CD4-positive, alpha-beta T cell (primary cell): ENCODE measurements around the gene MTMR12. TPM values are rescaled to one million over a fixed set of nuclear protein-coding genes. Genes with fewer than 3 reads are reported as not detected.
A peak's percentile ranks its signal among the peaks of the same experiment; 100 is the strongest.
"Not testable (repeated sequence)": the region's sequence is repeated elsewhere in the genome, so short reads cannot be mapped to it uniquely, and the experiment has no call there.

Experiments
- ATAC-seq: fragments of 200-7000 bp; cut with Tn5 transposase; one replicate; pipeline ENCODE4 v1.10.0; 2022; ENCODE audit warnings: mild to moderate bottlenecking; ENCODE audit not compliant: poor library complexity
- CTCF ChIA-PET: fragments of 350-600 bp; sonication (Branson Sonifier 250); formaldehyde crosslinking; loops from one replicate; lab custom pipeline; 2021; ENCODE audit warnings: antibody characterized with exemption, inconsistent platforms; lab: Charles Lee
- POLR2A ChIA-PET: fragments of 350-600 bp; sonication (Branson Sonifier 250); formaldehyde crosslinking; loops from one replicate; lab custom pipeline; 2021; ENCODE audit warnings: antibody characterized with exemption, inconsistent platforms; lab: Charles Lee
- DNase-seq, 14 experiments: peaks; one replicate each; pipeline ENCODE4 v3.0.0-alpha.2; 2013 to 2020; ENCODE audit warnings: mixed read lengths in 2 of 14
- H3K27ac ChIP-seq, 2 donors: one replicate each; pipeline versions ENCODE4 v1.5.1 to v1.7.0; 2013; ENCODE audit warnings: low read length in 2 of 2, low read depth in 1 of 2, mild to moderate bottlenecking in 1 of 2
- H3K27me3 ChIP-seq, 2 experiments: 1 replicate in 1 of 2; 2 replicates in 1 of 2; pipeline versions ENCODE4 v1.6.1 to v1.7.0; 2013; ENCODE audit warnings: low read length in 2 of 2, control low read depth in 1 of 2, mild to moderate bottlenecking in 1 of 2, moderate library complexity in 1 of 2; ENCODE audit not compliant: insufficient read depth in 2 of 2, control insufficient read depth in 1 of 2
- H3K36me3 ChIP-seq: one replicate; pipeline ENCODE4 v1.6.1; 2013; ENCODE audit warnings: low read length, control low read depth; ENCODE audit not compliant: insufficient read depth
- H3K4me1 ChIP-seq: one replicate; pipeline ENCODE4 v1.6.1; 2013; ENCODE audit warnings: low read length, control low read depth; ENCODE audit not compliant: insufficient read depth
- H3K4me3 ChIP-seq: one replicate; pipeline ENCODE4 v1.5.1; 2013; ENCODE audit warnings: mild to moderate bottlenecking, low read length, moderate library complexity
- H3K9me3 ChIP-seq, 2 experiments: 1 replicate in 1 of 2; 2 replicates in 1 of 2; pipeline versions ENCODE4 v1.6.1 to v1.7.0; 2013; ENCODE audit warnings: low read length in 2 of 2, mild to moderate bottlenecking in 2 of 2, control low read depth in 1 of 2, moderate library complexity in 1 of 2; ENCODE audit not compliant: control insufficient read depth in 1 of 2, insufficient read depth in 1 of 2
- H3K27ac Mint-ChIP-seq: one replicate; pipeline ENCODE4 v1.8.0; 2020; ENCODE audit warnings: mixed read lengths
- H3K27me3 Mint-ChIP-seq: one replicate; pipeline ENCODE4 v1.8.0; 2021; ENCODE audit warnings: mixed read lengths
- H3K36me3 Mint-ChIP-seq: one replicate; pipeline ENCODE4 v1.8.0; 2021; ENCODE audit warnings: low read depth, mixed read lengths
- H3K4me1 Mint-ChIP-seq: one replicate; pipeline ENCODE4 v1.8.0; 2021; ENCODE audit warnings: low read depth, mixed read lengths
- H3K4me3 Mint-ChIP-seq: one replicate; pipeline ENCODE4 v1.8.0; 2020; ENCODE audit warnings: mild to moderate bottlenecking, mixed read lengths
- H3K9me3 Mint-ChIP-seq: one replicate; pipeline ENCODE4 v1.8.0; 2020; ENCODE audit warnings: mixed read lengths
- intact Hi-C, 2 experiments: fragments of 100-400 bp; cut with DNase I in 1 of 2; cut with micrococcal nuclease in 1 of 2; formaldehyde crosslinking; loops; one replicate each; pipeline versions ENCODE4 v1.15.1 to v1.9.0; 2023 to 2025; cut with DNase I, micrococcal nuclease
- total RNA-seq, 174 experiments: library from RNA in 2 of 174; stranded (reverse) in 2 of 174; gene quantifications; one replicate each; pipeline ENCODE4 v1.2.3 and lab custom pipeline; 2021 to 2026
- TF ChIP-seq, protein P1 (sequence below): fragments of 200-600 bp; IDR thresholded peaks from one replicate; pipeline ENCODE4 v1.8.0; 2022; ENCODE audit warnings: antibody characterized with exemption, mild to moderate bottlenecking

MTMR12 gene
- total RNA-seq, 2 experiments from 2014 or later = 15.9 to 18.3 TPM

DNA sequence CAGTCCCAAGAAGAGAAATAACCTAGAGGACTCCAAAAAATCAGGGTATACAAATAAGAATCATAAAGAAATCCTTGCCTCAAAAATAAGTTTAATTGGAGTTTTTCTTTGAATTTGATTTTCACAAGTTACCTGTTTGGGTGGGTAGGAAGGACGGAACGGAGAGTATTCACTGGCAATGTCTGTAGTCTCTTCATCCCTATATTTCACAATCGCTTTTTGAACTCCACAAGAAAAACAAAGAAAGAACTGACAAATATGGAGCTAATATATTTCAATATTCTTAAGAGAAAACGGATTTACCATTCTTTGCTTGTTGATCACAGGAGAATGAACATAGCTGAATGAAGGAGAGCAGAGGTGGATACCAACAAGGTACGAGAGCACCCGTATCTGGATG, 30.1 kb downstream of the MTMR12 start:
- CTCF ChIA-PET = no interaction called here
- Histone ChIP-seq H3K27me3 (no peaks in the 10 kb centered on the region), H3K36me3 (no peaks in the 10 kb centered on the region), H3K27ac (no peak overlapping the region), H3K9me3 (no peaks in the 10 kb centered on the region), H3K4me3 (no peak overlapping the region), H3K4me1 (peaks cover 8% of the 10 kb centered on the region)
- ATAC-seq (no peak), DNase-seq (no peak)
- Mint-ChIP-seq H3K27ac (no peak overlapping the region), H3K4me3 (no peak overlapping the region), H3K36me3 (peaks cover 34% of the 10 kb centered on the region), H3K27me3 (no peaks in the 10 kb centered on the region), H3K4me1 (peaks cover 76% of the 10 kb centered on the region), H3K9me3 (no peaks in the 10 kb centered on the region)
- intact Hi-C loops = no loop called here
- TF ChIP-seq, protein P1, sequence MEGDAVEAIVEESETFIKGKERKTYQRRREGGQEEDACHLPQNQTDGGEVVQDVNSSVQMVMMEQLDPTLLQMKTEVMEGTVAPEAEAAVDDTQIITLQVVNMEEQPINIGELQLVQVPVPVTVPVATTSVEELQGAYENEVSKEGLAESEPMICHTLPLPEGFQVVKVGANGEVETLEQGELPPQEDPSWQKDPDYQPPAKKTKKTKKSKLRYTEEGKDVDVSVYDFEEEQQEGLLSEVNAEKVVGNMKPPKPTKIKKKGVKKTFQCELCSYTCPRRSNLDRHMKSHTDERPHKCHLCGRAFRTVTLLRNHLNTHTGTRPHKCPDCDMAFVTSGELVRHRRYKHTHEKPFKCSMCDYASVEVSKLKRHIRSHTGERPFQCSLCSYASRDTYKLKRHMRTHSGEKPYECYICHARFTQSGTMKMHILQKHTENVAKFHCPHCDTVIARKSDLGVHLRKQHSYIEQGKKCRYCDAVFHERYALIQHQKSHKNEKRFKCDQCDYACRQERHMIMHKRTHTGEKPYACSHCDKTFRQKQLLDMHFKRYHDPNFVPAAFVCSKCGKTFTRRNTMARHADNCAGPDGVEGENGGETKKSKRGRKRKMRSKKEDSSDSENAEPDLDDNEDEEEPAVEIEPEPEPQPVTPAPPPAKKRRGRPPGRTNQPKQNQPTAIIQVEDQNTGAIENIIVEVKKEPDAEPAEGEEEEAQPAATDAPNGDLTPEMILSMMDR = no peak
- POLR2A ChIA-PET = no interaction called here

DNA sequence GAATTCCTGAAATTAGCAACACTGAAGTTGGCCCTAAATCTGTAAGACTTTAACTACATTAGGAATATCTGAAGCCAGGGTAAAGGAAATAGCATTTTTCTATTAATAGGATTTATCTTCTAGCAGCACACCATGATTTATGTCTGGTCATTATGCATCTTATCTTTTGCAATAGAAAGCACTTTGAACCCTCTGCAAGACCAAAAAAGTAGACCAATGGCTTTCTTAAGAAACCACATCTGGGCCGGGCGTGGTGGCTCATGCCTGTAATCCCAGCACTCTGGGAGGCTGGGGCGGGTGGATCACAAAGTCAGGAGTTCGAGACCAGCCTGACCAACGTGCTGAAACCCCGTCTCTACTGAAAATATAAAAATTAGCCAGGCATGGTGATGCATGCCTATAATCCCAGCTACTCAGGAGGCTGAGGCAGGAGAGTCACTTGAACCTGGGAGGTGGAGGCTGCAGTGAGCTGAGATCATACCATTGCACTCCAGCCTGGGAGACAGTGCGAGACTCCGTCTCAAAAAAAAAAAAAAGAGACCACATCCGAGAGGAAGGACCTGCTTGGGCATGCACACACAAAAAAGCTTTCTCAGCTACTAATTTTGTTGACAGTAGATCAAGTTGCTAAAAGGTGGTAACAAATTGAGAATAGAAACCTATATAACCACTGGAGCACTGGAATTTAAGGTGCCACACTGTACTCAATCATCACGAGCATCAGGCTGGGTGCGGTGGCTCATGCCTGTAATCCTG, 31.2 kb downstream of the MTMR12 start:
- CTCF ChIA-PET, H3K9me3 ChIP-seq, H3K9me3 Mint-ChIP-seq, H3K4me3 Mint-ChIP-seq, H3K36me3 ChIP-seq, POLR2A ChIA-PET, H3K27me3 Mint-ChIP-seq, H3K27me3 ChIP-seq, H3K4me3 ChIP-seq, intact Hi-C loops, DNase-seq, ATAC-seq, H3K27ac ChIP-seq: not testable (repeated sequence)
- peak overlapping the region; percentile 75 for H3K27ac Mint-ChIP-seq
- peaks cover 70% of the 10 kb centered on the region for H3K4me1 Mint-ChIP-seq
- peaks cover 13% of the 10 kb centered on the region for H3K4me1 ChIP-seq
- peaks cover 29% of the 10 kb centered on the region for H3K36me3 Mint-ChIP-seq

DNA sequence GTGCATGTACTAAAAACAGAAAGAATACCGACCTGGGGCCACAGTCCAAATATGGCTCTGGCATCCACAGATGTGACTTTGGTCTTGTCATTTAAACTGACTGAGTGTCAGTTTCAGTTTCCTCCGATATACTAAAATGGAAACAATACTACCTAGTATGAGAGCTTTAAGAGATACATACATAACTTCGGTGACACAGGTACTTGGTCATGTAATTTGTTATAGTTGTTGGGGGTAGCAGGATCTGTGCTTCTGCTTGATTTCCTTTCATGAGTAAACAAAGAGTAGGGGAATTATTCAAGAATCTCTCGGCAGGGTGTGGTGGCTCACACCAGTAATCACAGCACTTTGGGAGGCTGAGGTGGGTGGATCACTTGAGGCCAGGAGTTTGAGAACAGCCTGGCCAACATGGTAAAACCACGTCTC, 32.1 kb downstream of the MTMR12 start:
- Histone ChIP-seq H3K36me3 (no peaks in the 10 kb centered on the region), H3K4me1 (peaks cover 13% of the 10 kb centered on the region), H3K27me3 (no peaks in the 10 kb centered on the region), H3K9me3 (no peaks in the 10 kb centered on the region), H3K27ac (no peak overlapping the region), H3K4me3 (no peak overlapping the region)
- H3K27me3 Mint-ChIP-seq = no peaks in the 10 kb centered on the region
- peak overlapping the region; percentile 36 for H3K4me3 Mint-ChIP-seq
- ATAC-seq = peak; percentile 16
- no peaks in the 10 kb centered on the region for H3K9me3 Mint-ChIP-seq
- intact Hi-C loops = no loop called here
- peak overlapping the region; percentile 75 for H3K27ac Mint-ChIP-seq
- peaks cover 73% of the 10 kb centered on the region for H3K4me1 Mint-ChIP-seq
- peaks cover 35% of the 10 kb centered on the region for H3K36me3 Mint-ChIP-seq
- TF ChIP-seq, protein P1 = no peak
- ChIA-PET CTCF (no interaction called here), POLR2A (no interaction called here)
- DNase-seq = peak in 2 of 14 experiments; percentile 15 to 48
